Hematopoietic multipotent progenitor cell treated with erythropoietin and hydrocortisone succinate and interleukin-3 and kit ligand, for 6 days (in vitro differentiated cells): ENCODE data around the gene PLA2G2F.

ENCODE experiments used
- DNase-seq: peaks from one replicate; pipeline ENCODE4 v3.0.0-alpha.2; 2015

PLA2G2F gene

DNA sequence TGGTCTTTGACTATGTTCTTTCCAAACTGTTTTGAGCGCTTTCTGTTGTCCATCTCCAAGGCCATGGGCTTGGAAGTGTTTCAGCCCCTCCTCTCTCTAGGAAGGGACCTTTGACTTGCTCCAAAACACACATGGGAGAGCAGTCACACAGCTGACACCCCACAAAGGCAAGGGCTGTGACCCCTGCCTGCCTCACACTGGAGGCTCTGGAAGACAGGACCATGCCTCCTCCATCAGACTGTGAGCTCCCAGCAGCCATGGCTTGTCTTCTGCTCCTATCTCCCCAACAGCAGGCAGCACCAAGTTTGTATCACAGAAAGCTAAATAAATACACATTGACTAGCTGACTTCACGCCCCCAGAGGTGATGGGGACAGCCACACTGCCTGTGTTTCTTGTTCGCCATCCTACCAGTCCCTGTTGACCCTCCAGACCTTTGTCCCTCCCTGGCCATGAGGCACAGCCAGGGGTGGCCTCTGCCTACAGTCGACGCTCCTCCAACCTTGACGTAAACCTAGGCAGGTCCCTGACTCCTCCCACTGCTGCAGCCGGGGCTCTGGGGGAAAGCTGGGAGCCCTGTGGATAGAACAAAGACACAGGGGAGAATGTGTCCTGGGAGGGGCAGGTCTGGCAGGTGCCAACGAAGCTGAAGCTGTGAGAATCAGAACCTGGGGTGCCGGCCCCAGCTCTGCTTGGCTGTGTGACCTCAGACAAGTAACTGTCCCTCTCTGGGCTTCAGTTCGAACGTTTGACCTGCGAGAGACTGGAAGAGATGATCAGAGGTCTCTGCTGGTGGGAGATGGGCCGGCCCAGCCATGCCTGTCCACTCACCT lies 4.8 kb downstream of the PLA2G2F start:
- DNase-seq: no peak

DNA sequence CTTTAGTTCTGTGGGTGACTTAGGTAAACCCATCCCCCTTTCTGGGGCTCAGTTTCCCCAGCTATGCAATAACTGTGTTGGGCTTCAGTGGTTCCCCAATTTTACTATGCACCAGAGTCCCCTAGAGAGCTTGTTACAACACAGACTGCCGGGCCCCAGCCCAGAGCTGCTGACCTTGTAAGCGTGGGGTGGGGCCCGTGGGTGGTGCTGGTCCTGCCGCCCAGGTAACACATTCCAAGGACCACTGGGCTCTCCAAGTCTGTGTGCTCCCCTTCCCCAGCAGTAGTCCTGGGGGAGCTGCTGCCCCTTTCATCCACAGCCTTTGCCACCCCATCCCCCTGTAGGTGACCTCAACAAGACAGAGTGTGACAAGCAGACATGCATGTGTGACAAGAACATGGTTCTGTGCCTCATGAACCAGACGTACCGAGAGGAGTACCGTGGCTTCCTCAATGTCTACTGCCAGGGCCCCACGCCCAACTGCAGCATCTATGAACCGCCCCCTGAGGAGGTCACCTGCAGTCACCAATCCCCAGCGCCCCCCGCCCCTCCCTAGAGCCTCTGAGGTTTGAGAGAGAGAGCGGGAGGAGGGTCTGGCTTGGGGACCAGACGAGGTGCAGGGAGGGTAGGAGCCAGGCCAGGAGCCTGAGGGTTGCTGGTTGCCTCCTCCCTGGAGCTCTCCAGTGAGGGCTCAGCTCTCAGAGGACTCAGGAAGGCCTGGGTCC lies 8.9 kb downstream of the PLA2G2F start:
- no peak for DNase-seq

DNA sequence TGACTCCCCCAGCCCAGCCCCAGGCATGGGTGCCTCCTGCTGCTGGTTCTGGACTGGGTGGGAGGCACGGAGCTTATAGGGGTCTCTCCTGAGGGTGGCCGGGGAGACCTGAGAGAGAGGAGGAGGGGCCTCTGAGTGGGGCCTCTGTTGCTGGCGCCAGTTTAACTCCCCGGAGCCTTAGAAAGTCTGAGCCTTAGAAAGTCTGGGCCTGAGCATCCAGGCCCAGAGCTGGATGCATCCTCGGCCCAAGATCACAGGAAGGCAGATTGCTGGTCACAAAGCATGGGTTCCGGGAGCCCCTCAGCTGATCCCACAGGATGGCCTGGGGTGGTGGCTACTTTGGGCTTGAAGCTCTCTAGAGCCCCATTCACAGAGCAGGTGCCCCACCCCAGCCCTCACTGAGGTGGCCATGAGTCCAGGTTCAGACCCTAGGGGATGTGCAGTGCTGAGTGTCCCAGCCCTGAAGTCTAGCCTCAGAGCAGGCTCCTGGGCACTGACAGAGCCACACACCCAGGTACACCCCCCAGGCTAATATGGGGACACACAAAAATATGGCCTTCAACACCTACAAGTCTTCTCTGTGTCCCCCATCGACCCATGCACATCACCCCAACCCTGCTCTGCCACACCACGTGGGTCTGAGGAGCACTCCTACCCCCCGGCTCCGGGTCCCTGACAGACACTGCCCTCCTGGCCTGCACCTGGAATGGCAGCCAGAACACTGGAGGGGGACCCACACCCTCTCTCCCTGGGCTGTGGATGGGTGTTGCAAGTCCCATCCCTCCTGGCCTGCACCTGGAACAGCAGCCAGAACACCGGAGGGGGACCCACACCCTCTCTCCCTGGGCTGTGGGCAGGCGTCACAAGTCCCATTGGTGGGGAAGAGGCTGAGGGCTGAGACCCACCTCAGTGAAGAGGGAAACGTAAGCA lies 9.7 kb downstream of the PLA2G2F start:
- no peak for DNase-seq

DNA sequence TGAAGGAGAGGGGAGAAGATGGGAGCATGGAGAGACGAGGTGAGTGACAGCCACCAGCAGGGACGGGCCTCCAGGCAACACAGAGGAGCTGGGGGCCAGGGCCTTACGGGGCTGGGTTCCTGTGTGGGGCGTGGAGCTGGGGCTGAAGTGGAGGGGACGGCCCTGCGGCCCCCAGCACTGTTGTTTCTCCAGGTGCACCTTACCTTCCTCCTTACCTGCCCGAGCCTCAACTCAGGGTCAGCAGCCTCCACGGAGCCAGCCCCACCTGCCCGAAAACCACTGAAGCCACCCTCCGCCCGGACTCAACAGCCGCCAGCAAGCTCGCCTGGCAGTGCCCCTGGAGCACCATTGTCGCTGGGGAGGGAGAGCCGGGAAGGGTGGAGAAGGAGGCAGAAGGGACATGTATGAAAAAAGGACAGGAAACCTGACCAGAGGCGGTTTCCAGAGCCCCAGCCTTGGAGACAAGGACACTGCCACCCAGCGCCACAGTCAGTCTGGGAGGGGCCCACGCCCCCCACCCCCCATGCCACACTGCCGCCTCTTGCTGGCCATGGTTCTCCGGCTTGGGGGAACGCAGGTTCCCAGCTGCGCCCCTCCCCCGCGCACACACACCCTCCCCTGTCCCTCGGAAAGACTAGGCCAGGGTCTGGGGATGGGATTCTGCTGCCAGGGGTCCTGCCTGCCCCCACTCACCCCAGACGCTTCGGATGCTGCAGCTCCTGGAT lies 10.6 kb downstream of the PLA2G2F start:
- DNase-seq: no peak

GRCh38 chr1:20150326-20150705 lies 11.2 kb downstream of the PLA2G2F start:
- DNase-seq: no peak

GRCh38 chr1:20150969-20151368 lies 11.8 kb downstream of the PLA2G2F start:
- no peak for DNase-seq

GRCh38 chr1:20151906-20152598 lies 12.9 kb downstream of the PLA2G2F start:
- DNase-seq: peak; percentile 87

DNA sequence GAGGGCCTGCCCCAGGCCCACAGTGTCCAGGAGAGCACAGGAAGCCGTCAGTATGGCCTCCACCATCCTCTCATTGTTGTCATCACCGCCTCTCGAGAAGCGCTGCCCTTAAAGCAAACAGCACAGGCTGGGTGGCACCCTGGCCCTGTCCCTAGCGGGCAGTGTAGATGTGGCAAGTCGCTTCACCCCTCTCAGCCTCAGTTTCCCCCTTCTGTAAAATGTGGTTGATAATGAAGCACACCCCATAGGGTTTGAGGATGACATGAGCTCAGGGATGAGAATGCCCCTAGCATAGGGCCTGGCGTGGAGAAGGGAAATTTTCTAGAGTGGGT lies 13.4 kb downstream of the PLA2G2F start:
- DNase-seq: no peak

- no peak for DNase-seq
Measured at GRCh38 chr1:20153000-20153418, 13.9 kb downstream of the PLA2G2F start.

DNA sequence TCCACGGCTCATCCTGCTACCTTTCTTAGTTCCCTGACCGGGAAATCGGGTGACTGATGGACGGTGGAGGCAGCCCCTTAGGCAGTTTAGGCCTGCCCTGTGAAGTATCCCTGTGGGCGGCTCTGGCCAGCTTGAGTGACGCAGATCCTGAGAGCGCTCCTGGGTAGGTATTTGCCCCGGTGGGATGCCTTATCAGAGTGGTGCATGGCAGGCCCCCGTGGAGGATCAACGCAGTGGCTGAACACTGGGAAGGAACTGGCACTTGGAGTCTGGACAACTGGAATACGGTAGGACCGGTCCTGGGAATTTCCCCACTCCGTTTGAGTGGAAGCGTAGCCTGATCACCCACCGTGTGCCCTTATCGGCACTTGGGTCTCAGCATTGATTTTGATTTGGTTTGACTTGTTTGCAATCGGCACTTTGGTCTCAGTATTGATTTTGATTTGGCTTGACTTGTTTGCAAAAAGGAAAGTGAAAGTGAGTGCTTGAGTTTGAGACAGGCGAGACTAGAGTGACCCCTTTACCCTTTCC lies 15.2 kb downstream of the PLA2G2F start:
- no peak for DNase-seq

DNA sequence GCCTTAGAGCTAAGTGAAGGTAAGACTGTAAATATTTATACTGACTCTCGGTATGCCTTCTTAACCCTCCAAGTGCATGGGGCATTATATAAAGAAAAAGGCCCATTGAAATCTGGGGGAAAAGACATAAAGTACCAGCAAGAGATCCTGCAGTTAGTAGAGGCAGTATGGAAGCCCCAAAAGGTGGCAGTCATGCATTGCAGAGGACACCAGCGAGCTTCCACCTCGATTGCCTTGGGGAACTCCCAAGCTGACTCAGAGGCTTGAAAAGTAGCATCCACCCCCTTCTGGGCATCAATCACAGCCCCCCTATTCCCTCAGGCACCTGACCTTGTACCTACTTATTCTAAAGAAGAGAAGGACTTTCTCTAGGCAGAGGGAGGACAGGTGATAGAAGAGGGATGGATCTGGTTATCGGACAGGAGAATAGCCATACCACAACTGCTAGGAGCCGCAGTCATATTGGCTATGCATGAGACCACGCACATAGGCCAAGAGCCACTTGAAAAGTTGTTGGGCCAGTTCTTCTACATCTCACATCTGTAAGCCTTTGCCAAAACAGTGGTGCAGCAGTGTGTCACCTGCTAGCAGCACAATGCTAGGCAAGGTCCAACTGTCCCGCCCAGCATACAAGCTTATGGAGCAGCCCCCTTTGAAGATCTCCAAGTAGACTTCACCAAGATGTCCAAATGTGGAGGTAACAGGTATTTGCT lies 19.4 kb downstream of the PLA2G2F start:
- no peak for DNase-seq

- DNase-seq: no peak
Measured at GRCh38 chr1:20160034-20160433, 20.9 kb downstream of the PLA2G2F start.

DNA sequence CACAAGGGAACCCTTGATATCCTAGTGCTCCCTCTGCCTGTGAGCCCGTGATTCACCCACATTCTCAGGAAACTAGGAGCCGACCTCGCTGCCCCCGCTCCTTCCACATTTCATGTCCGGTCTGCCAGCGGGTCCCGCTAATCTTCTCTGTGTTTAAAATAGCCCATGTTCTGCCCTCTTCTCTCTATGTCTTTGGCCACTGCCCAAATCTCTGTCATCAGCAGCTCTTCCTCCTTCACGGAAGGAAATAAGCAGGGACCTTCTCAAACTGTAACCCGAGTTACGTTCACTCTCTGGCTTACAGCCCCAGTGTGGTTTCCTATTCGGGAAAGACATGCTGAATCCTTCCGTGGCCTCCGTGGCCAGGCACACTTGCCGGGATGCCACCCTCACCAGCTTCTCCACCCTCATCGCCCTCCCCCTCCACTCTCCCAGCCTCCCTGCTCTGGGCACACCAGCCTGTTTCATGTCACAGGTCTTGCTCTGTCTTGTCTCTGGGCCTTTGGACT lies 25.6 kb downstream of the PLA2G2F start:
- no peak for DNase-seq

DNA sequence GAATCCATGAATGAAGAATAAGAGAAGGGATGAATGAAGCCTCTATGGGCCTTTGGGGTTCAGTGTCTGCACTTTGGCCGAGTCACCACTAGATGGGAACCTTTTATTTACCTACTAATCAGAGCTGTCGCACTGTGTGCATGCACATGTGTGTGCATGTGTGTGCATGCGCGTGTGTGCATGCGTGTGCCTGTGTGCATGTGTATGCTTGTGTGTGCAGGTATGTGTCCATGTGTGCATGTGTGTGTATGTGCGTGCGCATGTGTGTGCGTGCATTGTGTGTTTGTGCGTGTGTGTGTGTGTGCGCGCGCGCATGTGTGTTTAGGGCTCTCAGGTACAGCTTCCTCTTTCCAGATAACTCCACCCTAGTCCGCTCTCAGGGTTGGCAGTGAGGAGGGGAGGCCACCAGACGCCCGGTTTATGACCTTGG lies 26.4 kb downstream of the PLA2G2F start:
- DNase-seq: peak; percentile 76

- DNase-seq: no peak
Measured at GRCh38 chr1:20166051-20166450, 26.9 kb downstream of the PLA2G2F start.

DNA sequence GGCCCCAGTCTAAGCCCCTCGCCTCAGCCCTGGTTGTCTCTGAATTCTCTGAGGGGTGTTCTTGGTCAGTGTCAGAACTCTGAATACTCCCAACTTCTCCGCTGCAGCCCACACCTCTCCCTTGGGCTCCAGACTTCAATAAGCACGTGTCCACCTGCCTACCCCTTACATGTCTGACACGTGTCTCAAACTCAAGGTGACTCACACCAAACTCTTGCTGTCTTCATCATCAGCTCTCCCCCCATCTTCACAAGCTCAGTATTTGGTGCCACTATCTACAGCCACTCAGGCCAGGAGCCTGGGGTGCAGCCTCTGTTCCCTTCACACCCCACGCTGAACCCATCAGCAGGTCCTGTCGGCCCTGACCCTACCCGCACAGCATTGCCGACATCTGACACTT lies 28.0 kb downstream of the PLA2G2F start:
- no peak for DNase-seq

- no peak for DNase-seq
Measured at GRCh38 chr1:20168564-20169491, 29.7 kb downstream of the PLA2G2F start.

GRCh38 chr1:20169932-20170331 lies 30.8 kb downstream of the PLA2G2F start:
- DNase-seq: no peak

DNA sequence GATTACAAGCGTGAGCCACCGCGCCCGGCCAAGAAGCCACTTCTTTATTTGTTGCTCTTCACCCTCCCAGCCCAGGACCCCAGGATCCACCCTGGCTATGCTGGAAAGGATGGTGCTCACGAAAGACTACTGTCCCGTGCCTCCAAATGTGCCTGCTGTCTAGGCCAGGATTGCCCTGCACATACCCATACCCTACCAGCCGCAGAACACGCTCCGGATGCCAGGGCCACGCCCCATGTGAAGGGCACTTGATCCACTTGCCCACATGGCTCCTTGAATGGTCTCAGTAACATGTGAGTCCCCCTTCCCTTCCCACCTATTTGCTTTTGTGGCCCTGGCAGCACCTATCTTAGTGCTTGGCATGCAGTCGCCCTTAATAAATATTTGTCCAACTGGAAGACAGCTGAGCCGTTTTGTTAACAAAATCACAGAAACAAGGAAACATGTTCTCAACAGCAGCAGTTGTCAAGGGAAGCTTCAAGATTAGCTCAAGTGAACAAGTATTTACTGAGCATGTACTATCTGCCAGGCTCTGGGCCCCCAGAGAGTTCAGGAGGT lies 33.0 kb downstream of the PLA2G2F start:
- DNase-seq: no peak
